Measurements from ENCODE around the gene EFCAB10. TPM values are rescaled to one million over a fixed set of nuclear protein-coding genes. Genes with fewer than 3 reads are reported as not detected.

Gene EFCAB10
- total RNA-seq, 4 donors from 2014 or later, result 2.6 TPM; not detected in 3

DNA sequence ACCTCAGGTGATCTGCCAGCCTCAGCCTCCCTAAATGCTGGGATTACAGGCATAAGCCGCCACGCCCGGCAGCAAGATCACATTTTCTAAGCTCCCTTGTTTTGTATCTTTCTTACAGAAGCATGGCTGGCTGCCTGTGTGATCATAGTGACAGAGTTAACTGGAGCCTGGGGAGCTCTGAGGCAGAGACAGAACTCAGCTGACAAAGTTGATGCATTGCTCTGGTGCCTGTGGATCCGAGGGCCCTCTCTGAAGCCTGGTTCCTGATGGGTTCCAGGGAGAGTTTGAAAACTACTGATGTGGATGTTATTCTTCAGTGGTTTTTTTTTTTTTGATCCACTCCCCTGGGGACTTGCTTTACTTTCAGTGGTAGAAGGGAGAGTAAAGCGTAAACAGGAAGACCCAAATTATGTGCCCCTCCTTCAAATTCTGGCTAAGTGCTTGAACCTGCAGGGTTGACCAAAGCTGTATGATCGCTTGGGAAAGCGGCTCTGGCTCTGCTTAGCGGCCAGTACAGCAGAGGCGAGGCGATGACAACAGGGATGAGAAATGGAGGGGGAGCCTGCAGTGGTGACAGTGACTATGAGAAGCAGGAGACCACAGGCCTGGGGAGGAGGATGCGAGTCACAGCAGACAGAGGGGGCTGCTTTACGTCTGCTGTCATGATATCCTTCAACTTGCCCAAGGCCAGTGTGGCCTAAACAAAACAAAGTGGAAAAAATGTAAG lies 6.8 kb upstream of the EFCAB10 start:
- no peak overlapping the region for H3K27ac ChIP-seq
- intact Hi-C loops (cut with DNase I; ENCODE audit: low total_unique reads), result no loop called here
- TF ChIP-seq, protein P1, sequence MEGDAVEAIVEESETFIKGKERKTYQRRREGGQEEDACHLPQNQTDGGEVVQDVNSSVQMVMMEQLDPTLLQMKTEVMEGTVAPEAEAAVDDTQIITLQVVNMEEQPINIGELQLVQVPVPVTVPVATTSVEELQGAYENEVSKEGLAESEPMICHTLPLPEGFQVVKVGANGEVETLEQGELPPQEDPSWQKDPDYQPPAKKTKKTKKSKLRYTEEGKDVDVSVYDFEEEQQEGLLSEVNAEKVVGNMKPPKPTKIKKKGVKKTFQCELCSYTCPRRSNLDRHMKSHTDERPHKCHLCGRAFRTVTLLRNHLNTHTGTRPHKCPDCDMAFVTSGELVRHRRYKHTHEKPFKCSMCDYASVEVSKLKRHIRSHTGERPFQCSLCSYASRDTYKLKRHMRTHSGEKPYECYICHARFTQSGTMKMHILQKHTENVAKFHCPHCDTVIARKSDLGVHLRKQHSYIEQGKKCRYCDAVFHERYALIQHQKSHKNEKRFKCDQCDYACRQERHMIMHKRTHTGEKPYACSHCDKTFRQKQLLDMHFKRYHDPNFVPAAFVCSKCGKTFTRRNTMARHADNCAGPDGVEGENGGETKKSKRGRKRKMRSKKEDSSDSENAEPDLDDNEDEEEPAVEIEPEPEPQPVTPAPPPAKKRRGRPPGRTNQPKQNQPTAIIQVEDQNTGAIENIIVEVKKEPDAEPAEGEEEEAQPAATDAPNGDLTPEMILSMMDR (IDR thresholded peaks at IDR 0.05), result no peak
- TF ChIP-seq POLR2A (IDR thresholded peaks at IDR 0.05), result no peak
- H3K9me3 ChIP-seq, result no peaks in the 10 kb centered on the region
- no peaks in the 10 kb centered on the region for H3K27me3 ChIP-seq
- H3K4me3 ChIP-seq, result no peak overlapping the region
- no peaks in the 10 kb centered on the region for H3K4me1 ChIP-seq
- DNase-seq, result no peak
- H3K36me3 ChIP-seq, result no peaks in the 10 kb centered on the region

DNA sequence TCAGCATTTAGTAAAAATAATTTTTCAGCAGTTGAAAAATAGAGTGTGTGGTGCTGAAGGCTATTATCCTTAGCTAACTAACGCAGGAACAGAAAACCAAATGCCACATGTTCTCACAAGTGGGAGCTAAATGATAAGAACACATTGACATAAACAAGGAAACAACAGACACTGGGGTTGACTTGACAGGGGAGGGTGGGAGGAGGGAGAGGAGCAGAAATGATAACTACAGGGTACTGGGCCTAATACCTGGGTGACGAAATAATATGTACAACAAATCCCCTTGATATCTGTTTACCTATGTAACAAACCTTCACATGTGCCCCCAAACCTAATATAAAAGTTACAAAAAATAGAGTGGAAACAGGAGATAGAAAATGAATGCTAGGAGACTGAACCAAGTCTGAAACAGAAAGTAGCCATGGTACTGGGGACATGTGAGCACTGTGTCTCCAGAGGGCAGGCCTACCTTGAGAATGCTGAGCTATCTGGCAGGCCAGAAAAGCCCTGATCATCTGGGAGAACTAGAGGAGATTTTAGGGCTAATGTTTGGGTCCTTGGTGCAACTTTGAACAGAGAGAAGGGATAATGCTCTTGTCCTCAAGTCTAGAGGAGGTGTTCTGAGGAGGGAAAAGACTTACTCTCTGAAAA lies 4.7 kb upstream of the EFCAB10 start:
- H3K4me1 ChIP-seq, result no peaks in the 10 kb centered on the region
- H3K27me3 ChIP-seq, result no peaks in the 10 kb centered on the region
- TF ChIP-seq POLR2A (IDR thresholded peaks at IDR 0.05), result no peak
- TF ChIP-seq, protein P1 (IDR thresholded peaks at IDR 0.05), result no peak
- no peaks in the 10 kb centered on the region for H3K36me3 ChIP-seq
- H3K9me3 ChIP-seq, result no peaks in the 10 kb centered on the region
- intact Hi-C loops (cut with DNase I; ENCODE audit: low total_unique reads), result no loop called here
- no peak overlapping the region for H3K4me3 ChIP-seq
- no peak for DNase-seq
- H3K27ac ChIP-seq, result no peak overlapping the region

DNA sequence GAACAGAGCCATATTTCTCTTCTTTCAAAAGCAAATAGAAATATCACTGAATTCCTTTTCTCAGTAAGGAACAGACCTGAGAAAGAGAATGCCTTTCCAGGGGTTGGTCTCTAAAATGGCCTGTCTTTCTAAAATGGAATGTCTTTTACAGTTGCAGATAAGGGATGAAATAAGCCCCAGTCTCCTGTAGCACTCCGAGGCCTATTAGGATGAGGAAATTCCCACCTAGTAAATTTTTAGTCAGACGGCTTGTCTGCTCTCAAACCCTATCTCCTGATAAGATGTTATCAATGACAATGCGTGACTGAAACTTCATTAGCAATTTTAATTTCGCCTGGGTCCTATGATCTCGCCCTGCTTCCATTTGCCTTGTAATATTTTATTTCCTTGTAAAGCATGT lies 2.9 kb upstream of the EFCAB10 start:
- intact Hi-C loops (cut with DNase I; ENCODE audit: low total_unique reads), result no loop called here
- no peak for TF ChIP-seq POLR2A (IDR thresholded peaks at IDR 0.05)
- TF ChIP-seq, protein P1 (IDR thresholded peaks at IDR 0.05), result no peak

DNA sequence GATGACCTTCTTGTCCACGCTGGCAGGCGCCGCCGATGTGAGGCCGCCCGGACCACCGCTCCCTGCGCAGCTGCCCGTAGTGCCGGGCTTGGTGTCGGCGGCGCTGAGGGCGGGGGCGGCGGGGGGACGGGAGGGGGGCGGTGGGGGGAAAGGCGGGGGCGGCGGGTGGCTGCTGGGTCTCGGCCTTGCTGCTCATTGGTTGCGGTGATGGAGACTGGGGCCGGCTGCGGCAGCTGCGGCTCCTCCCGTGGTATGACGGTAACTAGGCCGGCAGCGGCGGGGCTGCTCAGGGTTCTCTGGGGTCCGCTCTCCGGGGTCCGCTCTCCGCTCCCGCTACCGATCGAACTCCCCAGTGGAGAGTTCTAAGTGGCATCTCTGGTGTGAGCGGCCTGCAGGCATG lies 1.8 kb upstream of the EFCAB10 start:
- intact Hi-C loops (cut with DNase I; ENCODE audit: low total_unique reads), result no loop called here
- Histone ChIP-seq H3K27me3 (no peaks in the 10 kb centered on the region), H3K4me1 (no peaks in the 10 kb centered on the region), H3K9me3 (no peaks in the 10 kb centered on the region), H3K36me3 (no peaks in the 10 kb centered on the region), H3K27ac (no peak overlapping the region), H3K4me3 (no peak overlapping the region)
- DNase-seq, result no peak
- TF ChIP-seq, protein P1 (IDR thresholded peaks at IDR 0.05), result no peak
- TF ChIP-seq POLR2A (IDR thresholded peaks at IDR 0.05), result no peak

More for the DNA sequence above, 2.9 kb upstream of the EFCAB10 start:
- Histone ChIP-seq H3K4me3 (no peak overlapping the region), H3K27ac (no peak overlapping the region), H3K9me3 (no peaks in the 10 kb centered on the region), H3K36me3 (no peaks in the 10 kb centered on the region), H3K4me1 (no peaks in the 10 kb centered on the region), H3K27me3 (no peaks in the 10 kb centered on the region)
- DNase-seq, result no peak

DNA sequence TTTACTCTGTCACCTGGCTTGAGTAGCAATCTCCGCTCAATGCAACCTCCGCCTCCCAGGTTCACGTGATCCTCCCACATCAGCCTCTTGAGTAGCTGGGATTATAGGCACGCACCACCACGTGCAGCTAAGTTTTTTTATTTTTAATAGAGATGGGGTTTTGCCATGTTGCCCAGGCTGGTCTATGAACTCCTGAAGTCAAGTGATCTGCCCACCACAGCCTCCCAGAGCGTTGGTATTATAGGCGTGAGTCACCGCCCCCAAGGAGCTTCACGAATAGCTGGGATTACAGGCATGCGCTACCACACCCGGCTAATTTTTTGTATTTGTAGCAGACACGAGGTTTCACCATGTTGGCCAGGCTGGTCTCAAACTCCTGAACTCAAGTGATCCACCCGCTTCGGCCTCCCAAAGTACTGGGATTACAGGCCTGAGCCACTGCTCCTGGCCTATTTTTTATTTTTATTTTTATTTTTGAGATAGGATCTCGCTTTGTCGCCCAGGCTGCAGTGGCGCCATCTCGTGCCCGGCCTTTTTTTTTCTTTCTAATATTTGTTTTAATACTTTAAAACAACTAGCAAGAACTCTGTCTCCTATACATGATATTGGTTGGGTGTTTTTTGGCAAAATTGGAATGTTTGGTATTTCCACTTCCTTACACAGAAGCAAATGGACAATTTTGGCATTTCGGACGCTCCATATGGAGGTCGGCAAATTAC lies 1.1 kb downstream of the EFCAB10 start:
- TF ChIP-seq POLR2A (IDR thresholded peaks at IDR 0.05), result no peak
- TF ChIP-seq, protein P1 (IDR thresholded peaks at IDR 0.05), result no peak
- Histone ChIP-seq H3K4me1 (no peaks in the 10 kb centered on the region), H3K9me3 (no peaks in the 10 kb centered on the region), H3K4me3 (no peak overlapping the region), H3K27ac (no peak overlapping the region), H3K27me3 (no peaks in the 10 kb centered on the region), H3K36me3 (no peaks in the 10 kb centered on the region)
- DNase-seq, result no peak
- intact Hi-C loops (cut with DNase I; ENCODE audit: low total_unique reads), result no loop called here
